ENCODE results near the gene GLT1D1.

The GLT1D1 gene

GRCh38 chr12:128966203-128966810 lies 113.0 kb downstream of the GLT1D1 start:
- no peak for TF ChIP-seq CTCF (IDR thresholded peaks at IDR 0.05; ENCODE audit: control extremely low read depth, extremely low read depth, low read depth, missing control alignments)
- CTCF ChIA-PET, result interaction anchor here (0.7 to 2.6 kb wide), 6 partner anchors 10 to 707 kb away, joined by 3 to 12 read pairs (median 4); no protein-coding TSS in a partner anchor
- POLR2A ChIA-PET, result interaction anchor here (0.8 kb wide), 1 partner anchor 147 kb away, joined by 3 read pairs; no protein-coding TSS in a partner anchor
- DNase-seq (ENCODE audit: extremely low spot score), result no peak

GRCh38 chr12:128968668-128969067 lies 115.4 kb downstream of the GLT1D1 start:
- TF ChIP-seq CTCF (IDR thresholded peaks at IDR 0.05; ENCODE audit: control extremely low read depth, extremely low read depth, low read depth, missing control alignments), result no peak
- ChIA-PET POLR2A (no interaction called here), CTCF (interaction anchor here (0.8 to 2.4 kb wide), 14 partner anchors 9 to 1063 kb away, joined by 3 to 11 read pairs (median 4); no protein-coding TSS in a partner anchor)
- DNase-seq (ENCODE audit: extremely low spot score), result no peak

GRCh38 chr12:128969480-128970055 lies 116.3 kb downstream of the GLT1D1 start:
- CTCF ChIA-PET, result interaction anchor here (0.8 to 2.4 kb wide), 16 partner anchors 8 to 1045 kb away, joined by 3 to 11 read pairs (median 4); no protein-coding TSS in a partner anchor
- peak; percentile 91 for TF ChIP-seq CTCF (IDR thresholded peaks at IDR 0.05; ENCODE audit: control extremely low read depth, extremely low read depth, low read depth, missing control alignments)
- peak; percentile 72 for DNase-seq (ENCODE audit: extremely low spot score)
- POLR2A ChIA-PET, result interaction anchor here (1.0 kb wide), 1 partner anchor 147 kb away, joined by 3 read pairs; no protein-coding TSS in a partner anchor

GRCh38 chr12:128970110-128970509 lies 116.8 kb downstream of the GLT1D1 start:
- TF ChIP-seq CTCF (IDR thresholded peaks at IDR 0.05; ENCODE audit: control extremely low read depth, extremely low read depth, low read depth, missing control alignments), result no peak
- POLR2A ChIA-PET, result interaction anchor here (1.0 kb wide), 1 partner anchor 147 kb away, joined by 3 read pairs; no protein-coding TSS in a partner anchor
- DNase-seq (ENCODE audit: extremely low spot score), result no peak
- CTCF ChIA-PET, result interaction anchor here (0.8 to 2.4 kb wide), 11 partner anchors 8 to 1045 kb away, joined by 3 to 11 read pairs (median 4); no protein-coding TSS in a partner anchor

GRCh38 chr12:128970941-128971340 lies 117.7 kb downstream of the GLT1D1 start:
- CTCF ChIA-PET, result interaction anchor here (2.0 kb wide), 1 partner anchor 9 kb away, joined by 4 read pairs; no protein-coding TSS in a partner anchor
- TF ChIP-seq CTCF (IDR thresholded peaks at IDR 0.05; ENCODE audit: control extremely low read depth, extremely low read depth, low read depth, missing control alignments), result no peak
- POLR2A ChIA-PET, result no interaction called here
- DNase-seq (ENCODE audit: extremely low spot score), result no peak

- no peak for DNase-seq (ENCODE audit: extremely low spot score)
- no peak for TF ChIP-seq CTCF (IDR thresholded peaks at IDR 0.05; ENCODE audit: control extremely low read depth, extremely low read depth, low read depth, missing control alignments)
- ChIA-PET POLR2A (no interaction called here), CTCF (no interaction called here)
Measured at GRCh38 chr12:128971802-128972201, 118.5 kb downstream of the GLT1D1 start.

All from GM10248 (cell line).